H9 (cell line): Measurements from ENCODE around the gene ERCC4. TPM values are rescaled to one million over a fixed set of nuclear protein-coding genes. Genes with fewer than 3 reads are reported as not detected.

Experiments used
- DNase-seq: peaks from one replicate; pipeline ENCODE4 v3.0.0-alpha.2; 2017
- H2AFZ ChIP-seq: one replicate; pipeline ENCODE4 v1.6.1; 2013; ENCODE audit warnings: mild to moderate bottlenecking, low read length, control low read depth, moderate library complexity
- H2AK5ac ChIP-seq: 2 replicates; pipeline ENCODE4 v1.6.1; 2013; ENCODE audit warnings: low read length, control low read depth, mixed read lengths; ENCODE audit not compliant: insufficient read length
- H2BK120ac ChIP-seq: one replicate; pipeline ENCODE4 v1.6.1; 2013; ENCODE audit warnings: low read depth, mild to moderate bottlenecking, low read length, control low read depth, inconsistent platforms; ENCODE audit not compliant: poor library complexity, severe bottlenecking
- H2BK12ac ChIP-seq: 2 replicates; pipeline ENCODE4 v1.6.1; 2013; ENCODE audit warnings: low read length, control low read depth, mixed read lengths, low read depth; ENCODE audit not compliant: insufficient read length
- H2BK15ac ChIP-seq: 2 replicates; pipeline ENCODE4 v1.6.1; 2013; ENCODE audit warnings: low read depth, low read length, control low read depth
- H2BK20ac ChIP-seq: one replicate; pipeline ENCODE4 v1.6.1; 2013; ENCODE audit warnings: low read depth, mild to moderate bottlenecking, low read length, control low read depth, inconsistent platforms; ENCODE audit not compliant: poor library complexity, severe bottlenecking
- H2BK5ac ChIP-seq: 2 replicates; pipeline ENCODE4 v1.6.1; 2013; ENCODE audit warnings: low read length, control low read depth, mixed read lengths; ENCODE audit not compliant: insufficient read length
- H3K14ac ChIP-seq: 2 replicates; pipeline ENCODE4 v1.6.1; 2013; ENCODE audit warnings: low read length, control low read depth; ENCODE audit not compliant: insufficient read depth
- H3K18ac ChIP-seq: 2 replicates; pipeline ENCODE4 v1.6.1; 2013; ENCODE audit warnings: low read depth, mild to moderate bottlenecking, mixed read lengths, low read length, control low read depth; ENCODE audit not compliant: insufficient read length
- H3K23ac ChIP-seq: 2 replicates; pipeline ENCODE4 v1.6.1; 2013; ENCODE audit warnings: low read length, control low read depth, mixed read lengths, low read depth; ENCODE audit not compliant: insufficient read length
- H3K23me2 ChIP-seq: 2 replicates; pipeline ENCODE4 v1.6.1; 2013; ENCODE audit warnings: low read depth, mild to moderate bottlenecking, mixed read lengths, low read length, control low read depth; ENCODE audit not compliant: insufficient read length, poor library complexity, severe bottlenecking
- H3K27ac ChIP-seq: 2 replicates; pipeline ENCODE4 v1.5.1; 2013; ENCODE audit warnings: low read length, control low read depth, mixed read lengths, low read depth; ENCODE audit not compliant: insufficient read length
- H3K27me3 ChIP-seq: 2 replicates; pipeline ENCODE4 v1.6.1; 2013; ENCODE audit warnings: low read length, control low read depth, inconsistent platforms; ENCODE audit not compliant: insufficient read depth
- H3K4ac ChIP-seq: 2 replicates; pipeline ENCODE4 v1.6.1; 2013; ENCODE audit warnings: low read depth, mild to moderate bottlenecking, control low read depth, inconsistent platforms, low read length, moderate library complexity
- H3K4me1 ChIP-seq: 2 replicates; pipeline ENCODE4 v1.6.1; 2013; ENCODE audit warnings: low read length, control low read depth, inconsistent platforms; ENCODE audit not compliant: insufficient read depth
- H3K4me2 ChIP-seq: 2 replicates; pipeline ENCODE4 v1.6.1; 2013; ENCODE audit warnings: low read length, control low read depth, mixed read lengths; ENCODE audit not compliant: insufficient read length, insufficient read depth
- H3K56ac ChIP-seq: 2 replicates; pipeline ENCODE4 v1.6.1; 2013; ENCODE audit warnings: low read depth, mild to moderate bottlenecking, mixed read lengths, low read length, control low read depth; ENCODE audit not compliant: insufficient read length
- H3K79me1 ChIP-seq: 2 replicates; pipeline ENCODE4 v1.6.1; 2013; ENCODE audit warnings: low read depth, mild to moderate bottlenecking, moderate library complexity, low read length, control low read depth, inconsistent platforms; ENCODE audit not compliant: insufficient read depth, poor library complexity, severe bottlenecking
- H3K79me2 ChIP-seq: 2 replicates; pipeline ENCODE4 v1.6.1; 2013; ENCODE audit warnings: low read length, control low read depth, inconsistent platforms; ENCODE audit not compliant: insufficient read depth
- H3K9ac ChIP-seq: 2 replicates; pipeline ENCODE4 v1.6.1; 2013; ENCODE audit warnings: low read length, control low read depth, mixed read lengths; ENCODE audit not compliant: insufficient read length; ENCODE audit errors: extremely low read depth
- H3K9me3 ChIP-seq: one replicate; pipeline ENCODE4 v1.6.1; 2013; ENCODE audit warnings: low read depth, low read length, inconsistent platforms; ENCODE audit not compliant: control insufficient read depth
- H3T11ph ChIP-seq: one replicate; pipeline ENCODE4 v1.6.1; 2013; ENCODE audit warnings: mild to moderate bottlenecking, low read length, control low read depth, inconsistent platforms
- H4K20me1 ChIP-seq: one replicate; pipeline ENCODE4 v1.6.1; 2013; ENCODE audit not compliant: control insufficient read depth, insufficient read length, insufficient read depth
- H4K5ac ChIP-seq: 2 replicates; pipeline ENCODE4 v1.6.1; 2013; ENCODE audit warnings: low read depth, mild to moderate bottlenecking, mixed read lengths, low read length, control low read depth; ENCODE audit not compliant: insufficient read length
- H4K8ac ChIP-seq: replicated peaks from 2 replicates; pipeline ENCODE4 v1.6.1; 2013; ENCODE audit warnings: low read length, control low read depth, mixed read lengths, low read depth; ENCODE audit not compliant: insufficient read length
- H4K91ac ChIP-seq: 2 replicates; pipeline ENCODE4 v1.6.1; 2013; ENCODE audit warnings: low read depth, mild to moderate bottlenecking, moderate library complexity, mixed read lengths, low read length, control low read depth; ENCODE audit not compliant: insufficient read length
- H3K27ac Mint-ChIP-seq, 3 experiments: 2 replicates in 2 of 3; 3 replicates in 1 of 3; pipeline ENCODE4 v1.8.0; 2020 to 2021; ENCODE audit warnings: mixed read lengths in 3 of 3, mild to moderate bottlenecking in 1 of 3, moderate library complexity in 1 of 3
- H3K27me3 Mint-ChIP-seq: 2 replicates; pipeline ENCODE4 v1.8.0; 2021; ENCODE audit warnings: low read depth, mild to moderate bottlenecking, moderate library complexity, mixed read lengths
- H3K36me3 Mint-ChIP-seq, 3 experiments: 2 replicates in 2 of 3; 3 replicates in 1 of 3; pipeline ENCODE4 v1.8.0; 2020 to 2021; ENCODE audit warnings: low read depth in 3 of 3, mixed read lengths in 3 of 3; ENCODE audit not compliant: insufficient read depth in 1 of 3
- H3K4me1 Mint-ChIP-seq, 2 experiments: 2 replicates each; pipeline ENCODE4 v1.8.0; 2020; ENCODE audit warnings: mixed read lengths in 2 of 2
- H3K4me3 Mint-ChIP-seq, 2 experiments: 2 replicates in 1 of 2; 3 replicates in 1 of 2; pipeline ENCODE4 v1.8.0; 2020 to 2021; ENCODE audit warnings: mild to moderate bottlenecking in 2 of 2, mixed read lengths in 2 of 2, moderate library complexity in 1 of 2
- H3K9me3 Mint-ChIP-seq, 2 experiments: 2 replicates in 1 of 2; 3 replicates in 1 of 2; pipeline ENCODE4 v1.8.0; 2020; ENCODE audit warnings: mild to moderate bottlenecking in 2 of 2, mixed read lengths in 2 of 2, moderate library complexity in 1 of 2
- WGBS: extraction: QIAGEN DNeasy Blood & Tissue Kit; methylation state at CpG from one replicate; pipeline ENCODE4 v1.1.7; 2013; ENCODE audit warnings: missing lambda C conversion rate, low lambda C conversion rate, mixed read lengths; ENCODE audit not compliant: insufficient read length; ENCODE audit errors: extremely low coverage; 5-methylcytosine and 5-hydroxymethylcytosine counted together
- total RNA-seq: library from RNA; stranded (reverse); gene quantifications from 2 replicates; pipeline ENCODE4 v1.2.1, GENCODE V29; 2021
- TF ChIP-seq, protein P1 (sequence below): fragments of 200-600 bp; sonication (generic); conservative IDR thresholded peaks from 3 replicates; pipeline ENCODE4 v1.8.0; 2021; ENCODE audit warnings: antibody characterized with exemption, mild to moderate bottlenecking

Gene ERCC4
- total RNA-seq, 1 experiment from 2014 or later: 15.6 TPM

- H2AFZ ChIP-seq: no peak overlapping the region
- H3K9me3 ChIP-seq: no peaks in the 10 kb centered on the region
- H2BK120ac ChIP-seq: no peak overlapping the region
- no peak overlapping the region for H2BK12ac ChIP-seq
- no peaks in the 10 kb centered on the region; the same call in 1 of the 2 replicates for H3K27me3 Mint-ChIP-seq
- no CpG with 5 or more reads among the region's 8 CpGs for WGBS
- no peak overlapping the region for H2BK15ac ChIP-seq
- no peak overlapping the region for H4K5ac ChIP-seq
- no peaks in the 10 kb centered on the region for H3K27me3 ChIP-seq
- no peak overlapping the region for H3K4me2 ChIP-seq
- H3K18ac ChIP-seq: no peak overlapping the region
- H3K4ac ChIP-seq: no peak overlapping the region
- no peak overlapping the region for H4K8ac ChIP-seq
- H3K4me1 Mint-ChIP-seq: peaks cover 21 to 25% of the 10 kb centered on the region in 2 experiments
- no peak overlapping the region for H2AK5ac ChIP-seq
- no peaks in the 10 kb centered on the region for H4K20me1 ChIP-seq
- no peak overlapping the region for H3K56ac ChIP-seq
- H4K91ac ChIP-seq: no peak overlapping the region
- H3K4me3 Mint-ChIP-seq: no peak overlapping the region
- no peak overlapping the region for H2BK20ac ChIP-seq
- H3T11ph ChIP-seq: no peak overlapping the region
- H3K23ac ChIP-seq: no peak overlapping the region
- H3K9me3 Mint-ChIP-seq: no peaks in the 10 kb centered on the region
- no peak overlapping the region for H2BK5ac ChIP-seq
- H3K79me2 ChIP-seq: no peaks in the 10 kb centered on the region
- no peaks in the 10 kb centered on the region for H3K4me1 ChIP-seq
- no peak overlapping the region for H3K9ac ChIP-seq
- no peaks in the 10 kb centered on the region for H3K79me1 ChIP-seq
- no peaks in the 10 kb centered on the region for H3K23me2 ChIP-seq
- no peak overlapping the region for H3K27ac ChIP-seq
- no peaks in the 10 kb centered on the region for H3K36me3 Mint-ChIP-seq
- H3K14ac ChIP-seq: no peak overlapping the region
- H3K27ac Mint-ChIP-seq: no peak overlapping the region
- TF ChIP-seq, protein P1, sequence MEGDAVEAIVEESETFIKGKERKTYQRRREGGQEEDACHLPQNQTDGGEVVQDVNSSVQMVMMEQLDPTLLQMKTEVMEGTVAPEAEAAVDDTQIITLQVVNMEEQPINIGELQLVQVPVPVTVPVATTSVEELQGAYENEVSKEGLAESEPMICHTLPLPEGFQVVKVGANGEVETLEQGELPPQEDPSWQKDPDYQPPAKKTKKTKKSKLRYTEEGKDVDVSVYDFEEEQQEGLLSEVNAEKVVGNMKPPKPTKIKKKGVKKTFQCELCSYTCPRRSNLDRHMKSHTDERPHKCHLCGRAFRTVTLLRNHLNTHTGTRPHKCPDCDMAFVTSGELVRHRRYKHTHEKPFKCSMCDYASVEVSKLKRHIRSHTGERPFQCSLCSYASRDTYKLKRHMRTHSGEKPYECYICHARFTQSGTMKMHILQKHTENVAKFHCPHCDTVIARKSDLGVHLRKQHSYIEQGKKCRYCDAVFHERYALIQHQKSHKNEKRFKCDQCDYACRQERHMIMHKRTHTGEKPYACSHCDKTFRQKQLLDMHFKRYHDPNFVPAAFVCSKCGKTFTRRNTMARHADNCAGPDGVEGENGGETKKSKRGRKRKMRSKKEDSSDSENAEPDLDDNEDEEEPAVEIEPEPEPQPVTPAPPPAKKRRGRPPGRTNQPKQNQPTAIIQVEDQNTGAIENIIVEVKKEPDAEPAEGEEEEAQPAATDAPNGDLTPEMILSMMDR: no peak
- no peak for DNase-seq
These were observed 39.7 kb downstream of the ERCC4 start for GRCh38 chr16:13959626-13960025.
